ENCODE measurements around the gene FERMT3.

The FERMT3 gene

GRCh38 chr11:64252003-64252872 lies 45.7 kb downstream of the FERMT3 start:
- TF ChIP-seq TSHZ2 (CRISPR knock-in tag; IDR thresholded peaks at IDR 0.05) (no peak), ZFP3 (CRISPR knock-in tag; IDR thresholded peaks at IDR 0.05) (no peak), ZNF565 (CRISPR knock-in tag; conservative IDR thresholded peaks at IDR 0.05; ENCODE audit: low read depth) (no peak), CSDC2 (CRISPR knock-in tag; IDR thresholded peaks at IDR 0.05) (no peak), ZC3H10 (CRISPR knock-in tag; IDR thresholded peaks at IDR 0.05) (no peak), TOX (CRISPR knock-in tag; IDR thresholded peaks at IDR 0.05; ENCODE audit: borderline replicate concordance) (no peak), POU6F1 (CRISPR knock-in tag; IDR thresholded peaks at IDR 0.05; ENCODE audit: borderline replicate concordance, low read depth) (no peak), ZNF8 (CRISPR knock-in tag; IDR thresholded peaks at IDR 0.05) (no peak), ZNF70 (CRISPR knock-in tag; IDR thresholded peaks at IDR 0.05) (no peak), GLIS3 (CRISPR knock-in tag; IDR thresholded peaks at IDR 0.05) (no peak), RARB (CRISPR knock-in tag; IDR thresholded peaks at IDR 0.05) (no peak), OSR1 (CRISPR knock-in tag; IDR thresholded peaks at IDR 0.05) (no peak), CSRNP3 (CRISPR knock-in tag; IDR thresholded peaks at IDR 0.05) (no peak), CREB5 (CRISPR knock-in tag; IDR thresholded peaks at IDR 0.05; ENCODE audit: low read depth) (no peak)
- ATAC-seq: peak; percentile 53

- no peak for TF ChIP-seq ZFP3 (CRISPR knock-in tag; IDR thresholded peaks at IDR 0.05)
- no peak for TF ChIP-seq TSHZ2 (CRISPR knock-in tag; IDR thresholded peaks at IDR 0.05)
- no peak for TF ChIP-seq TOX (CRISPR knock-in tag; IDR thresholded peaks at IDR 0.05; ENCODE audit: borderline replicate concordance)
- no peak for ATAC-seq
These were observed 46.5 kb downstream of the FERMT3 start for GRCh38 chr11:64253043-64253442.

GRCh38 chr11:64253481-64253880 lies 47.0 kb downstream of the FERMT3 start:
- TF ChIP-seq ZNF8 (CRISPR knock-in tag; IDR thresholded peaks at IDR 0.05): no peak
- no peak for TF ChIP-seq ZFP3 (CRISPR knock-in tag; IDR thresholded peaks at IDR 0.05)
- TF ChIP-seq BACH2 (CRISPR knock-in tag; IDR thresholded peaks at IDR 0.05; ENCODE audit: borderline replicate concordance): no peak
- TF ChIP-seq POU6F1 (CRISPR knock-in tag; IDR thresholded peaks at IDR 0.05; ENCODE audit: borderline replicate concordance, low read depth): no peak
- no peak for TF ChIP-seq TCF4 (CRISPR knock-in tag; IDR thresholded peaks at IDR 0.05; ENCODE audit: borderline replicate concordance)
- no peak for TF ChIP-seq ARNTL (CRISPR knock-in tag; IDR thresholded peaks at IDR 0.05; ENCODE audit: borderline replicate concordance, low read depth)
- ATAC-seq: no peak
